HG03432 (cell line): ENCODE data around the gene RNF215.

ENCODE experiments used
- ATAC-seq: cut with Tn5 transposase; IDR thresholded peaks from one replicate; pipeline ENCODE4 v1.9.1; 2021; ENCODE audit warnings: mild to moderate bottlenecking, moderate library complexity; ENCODE audit not compliant: unreplicated experiment

Gene RNF215

DNA sequence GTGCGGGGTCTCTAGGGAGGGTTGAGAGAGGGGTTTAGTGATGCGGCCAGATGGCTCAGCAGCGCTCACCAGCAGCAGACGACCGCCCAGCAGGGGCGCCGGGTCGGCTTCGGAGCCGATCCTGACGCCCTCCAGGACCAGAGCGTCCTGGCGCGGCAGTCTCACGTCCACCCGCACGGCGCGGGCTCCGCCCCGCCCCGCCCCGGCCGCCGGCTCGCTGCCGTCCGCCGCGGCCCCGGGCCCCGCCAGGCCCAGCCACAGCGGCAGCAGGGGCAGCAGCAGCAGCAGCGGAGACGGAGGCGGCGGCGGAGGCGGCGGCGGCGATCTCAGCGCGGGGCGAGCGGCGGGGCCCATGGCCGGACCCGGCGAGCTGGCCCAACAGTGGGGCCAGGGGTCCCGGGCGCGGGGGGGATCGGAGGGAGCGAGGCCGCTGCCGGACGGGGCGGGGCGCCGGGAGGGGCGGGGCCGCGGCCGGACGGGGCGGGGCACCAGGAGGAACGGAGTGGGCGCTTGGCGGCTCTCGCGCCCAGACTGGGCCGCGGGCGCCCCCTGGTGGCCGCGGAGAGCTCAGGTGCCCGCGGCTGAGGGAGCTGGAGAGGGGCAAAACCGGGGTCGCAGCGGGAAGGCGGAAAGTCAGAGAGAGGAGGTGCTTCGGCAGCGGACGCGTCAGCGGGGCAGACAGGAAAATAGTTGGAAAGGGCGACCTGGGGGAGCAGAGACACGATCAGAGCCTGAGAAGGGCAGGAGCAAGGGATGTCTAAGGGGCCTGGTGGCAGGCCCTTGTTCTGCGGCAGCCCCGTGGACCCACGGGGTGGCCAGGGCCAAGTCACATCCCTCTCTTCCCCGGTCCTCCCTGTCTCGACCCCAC, at the start of gene RNF215:
Gene RNF215, minus strand, starts transcription at position 452 of the 868 bp plus-strand sequence. Its CDS starts 98 bp downstream, at position 354.
- ATAC-seq: peak; percentile 67

DNA sequence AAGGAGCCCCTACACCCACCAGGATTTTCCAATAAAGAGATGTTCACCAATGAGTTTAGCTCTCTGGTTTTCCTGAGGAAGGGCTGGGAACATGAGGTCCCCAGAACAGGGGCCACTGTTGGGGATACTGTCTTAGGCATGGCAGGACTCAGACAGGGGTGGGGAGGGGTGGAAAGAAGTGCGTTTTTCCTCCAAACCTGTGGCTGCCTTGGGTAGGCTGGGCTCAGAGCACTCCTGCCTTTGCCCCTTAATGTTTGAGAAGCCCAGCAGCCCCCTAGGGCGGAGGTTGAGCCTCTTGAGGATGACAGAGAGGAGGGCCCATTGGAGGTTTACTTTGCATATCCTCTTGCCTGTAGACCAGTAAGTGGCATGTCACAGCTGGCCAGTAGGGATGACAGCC, 49.0 kb upstream of the RNF215 start:
- ATAC-seq: no peak

DNA sequence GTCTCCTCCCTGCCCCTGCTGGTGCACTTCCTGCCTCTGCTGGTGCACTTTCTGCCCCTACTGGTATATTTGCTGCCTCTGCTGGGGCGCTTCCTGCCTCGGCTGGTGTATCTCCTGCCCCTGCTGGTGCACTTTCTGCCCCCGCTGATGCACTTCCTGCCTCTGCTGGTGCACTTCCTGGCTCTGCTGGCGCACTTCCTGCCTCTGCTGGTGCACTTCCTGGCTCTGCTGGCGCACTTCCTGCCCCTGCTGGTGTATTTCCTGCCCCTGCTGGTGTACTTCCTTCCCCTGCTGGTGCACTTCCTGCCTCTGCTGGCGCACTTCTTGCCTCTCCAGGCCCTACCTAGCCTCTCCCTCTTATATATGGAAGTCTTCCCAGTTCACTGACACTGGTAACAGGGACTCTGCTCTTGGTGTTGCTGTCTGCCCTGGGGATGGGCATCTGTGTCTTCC, 48.5 kb upstream of the RNF215 start:
- ATAC-seq: no peak

DNA sequence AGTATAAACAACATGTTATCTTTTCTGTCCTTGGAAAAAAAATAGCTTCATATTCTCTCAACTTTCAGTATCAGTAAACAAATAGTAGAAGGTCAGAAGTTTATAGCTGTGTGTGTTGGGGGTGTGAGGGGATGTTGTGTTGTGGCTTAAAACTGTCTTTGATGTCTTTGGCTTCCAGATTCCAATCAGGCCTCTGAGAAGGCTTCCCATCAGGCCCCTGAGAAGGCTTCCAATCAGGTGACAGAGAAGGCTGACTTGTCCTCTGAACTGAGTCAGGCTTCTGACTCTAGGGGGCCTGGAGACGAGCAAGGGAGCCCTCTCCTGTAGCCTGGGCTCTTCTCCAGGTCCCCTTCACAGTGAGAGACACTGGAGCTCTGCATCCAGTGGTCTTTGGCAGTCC, 47.6 kb upstream of the RNF215 start:
- ATAC-seq: no peak

- ATAC-seq: no peak
Measured at GRCh38 chr22:30433773-30434172, 46.6 kb upstream of the RNF215 start.

- no peak for ATAC-seq
Measured at GRCh38 chr22:30433227-30433626, 46.0 kb upstream of the RNF215 start.

DNA sequence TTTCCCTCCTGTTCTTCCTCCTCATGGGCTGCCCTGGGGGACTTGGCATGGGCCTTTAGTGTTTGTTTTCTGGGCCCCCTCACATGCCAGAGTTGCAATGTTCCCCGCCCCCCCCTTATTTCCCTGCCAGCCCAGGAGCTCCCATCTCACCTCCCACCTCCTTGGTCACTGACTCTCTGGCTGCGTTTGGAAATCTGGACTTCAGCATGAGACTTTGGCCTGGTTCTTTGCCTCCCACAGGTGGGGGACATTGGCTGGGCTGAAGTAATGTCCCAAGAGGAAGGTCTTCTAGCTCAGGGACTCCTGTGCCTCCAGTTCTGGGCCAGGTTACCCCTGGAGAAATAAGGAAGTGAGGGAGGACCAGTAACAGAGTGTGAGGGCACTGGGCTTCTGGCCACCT, 45.3 kb upstream of the RNF215 start:
- ATAC-seq: no peak

DNA sequence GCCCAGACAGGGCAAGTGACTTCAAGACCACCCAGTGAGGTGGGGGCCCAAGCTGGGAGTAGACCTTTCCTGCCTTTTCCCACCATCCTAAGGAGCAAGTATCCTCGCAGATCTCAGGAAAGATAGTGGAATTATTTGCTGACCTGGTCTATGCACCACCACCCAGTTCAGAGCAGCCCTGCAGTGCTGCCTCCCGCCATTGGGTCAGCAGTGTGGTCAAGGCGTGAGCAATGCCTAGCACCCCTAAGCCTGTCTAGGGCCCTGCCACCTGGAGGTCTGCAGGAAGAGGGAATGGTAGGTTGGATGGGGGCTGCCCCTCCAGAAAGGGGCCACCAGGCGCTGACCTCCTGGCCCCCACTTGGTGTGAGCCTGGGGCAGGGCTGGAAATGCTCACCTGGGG, 44.9 kb upstream of the RNF215 start:
- no peak for ATAC-seq

GRCh38 chr22:30430933-30431332, 43.7 kb upstream of the RNF215 start:
- ATAC-seq: no peak

- ATAC-seq: no peak
Measured at GRCh38 chr22:30429887-30430286, 42.7 kb upstream of the RNF215 start.

DNA sequence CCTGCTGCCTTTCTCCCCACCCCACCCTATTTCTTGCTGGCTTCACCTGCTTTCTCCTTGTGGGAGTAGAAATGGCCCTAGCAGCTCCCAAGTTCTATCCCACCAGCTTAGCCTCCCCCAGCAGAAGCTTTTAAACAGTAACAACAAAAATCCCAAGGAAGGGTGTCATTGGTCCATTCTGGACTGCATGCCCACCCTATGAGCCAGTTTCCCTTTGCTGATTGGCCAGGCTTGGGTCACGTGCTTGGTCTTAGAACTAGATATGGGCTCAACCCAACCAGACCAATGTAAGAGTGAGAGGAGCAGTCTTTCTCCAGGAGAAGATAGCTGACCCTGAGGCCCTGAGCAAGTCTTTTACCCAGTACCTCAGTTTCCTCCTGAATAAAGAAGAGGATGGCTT, 40.7 kb upstream of the RNF215 start:
- ATAC-seq: no peak

- ATAC-seq: no peak
Measured at GRCh38 chr22:30426388-30427353, 39.5 kb upstream of the RNF215 start.

GRCh38 chr22:30425616-30426387, 38.6 kb upstream of the RNF215 start, which contains the start of gene MTFP1:
Gene MTFP1, plus strand, starts transcription at chr22:30425768. Its CDS starts 112 bp downstream, at chr22:30425880.
- no peak for ATAC-seq

DNA sequence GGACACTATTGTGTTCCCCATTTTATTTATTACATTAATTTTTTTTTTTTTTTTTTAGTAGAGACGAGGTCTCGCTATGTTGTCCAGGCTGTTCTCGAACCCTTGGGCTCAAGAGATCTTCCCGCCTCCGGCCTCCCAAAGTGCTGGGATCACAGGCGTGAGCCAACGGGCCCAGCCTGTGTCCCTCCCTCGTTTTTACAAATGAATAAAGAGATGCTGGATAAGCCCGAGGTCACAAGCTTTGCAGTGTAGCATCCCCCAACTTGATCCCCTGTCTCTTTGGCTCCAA, 38.1 kb upstream of the RNF215 start:
- ATAC-seq: no peak

DNA sequence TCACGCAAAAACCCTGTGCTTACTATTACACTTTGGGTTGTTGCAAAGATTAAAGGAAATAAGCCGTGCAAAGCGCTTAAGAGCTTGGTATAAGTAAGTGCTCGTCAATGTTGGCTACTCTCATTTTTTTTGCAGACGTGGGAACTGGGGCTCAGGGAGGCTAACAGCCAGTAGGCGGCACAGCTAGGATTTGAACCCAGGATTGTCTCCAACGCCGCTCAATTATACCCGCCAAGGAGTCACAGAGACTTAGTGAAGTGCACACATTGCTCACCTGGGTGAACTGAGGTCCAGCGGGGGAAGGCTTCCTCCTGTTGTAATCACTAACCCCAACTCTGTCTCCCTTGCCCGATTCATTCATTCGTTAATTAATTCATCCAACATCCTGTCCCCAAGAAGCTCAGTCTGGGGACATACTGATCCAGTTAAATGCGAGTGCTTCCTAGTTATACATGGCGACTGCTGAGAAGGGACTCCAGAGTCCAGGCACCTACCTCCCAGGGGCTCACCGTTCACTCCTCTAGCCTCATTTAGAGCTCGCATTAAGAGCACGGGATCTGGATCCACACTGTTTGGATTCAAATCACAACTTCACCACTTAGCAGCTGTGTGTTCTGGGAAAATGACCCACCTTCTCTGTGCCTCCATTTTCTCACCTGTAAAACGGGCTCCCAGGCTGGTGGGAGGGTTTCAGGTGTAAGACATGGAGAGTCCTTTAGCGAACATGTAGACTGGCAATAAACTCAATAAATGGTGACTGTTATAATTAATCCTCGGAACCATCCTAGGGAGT, 37.5 kb upstream of the RNF215 start:
- ATAC-seq: no peak

- ATAC-seq: peak; percentile 85
Measured at GRCh38 chr22:30423959-30424533, 36.8 kb upstream of the RNF215 start.

DNA sequence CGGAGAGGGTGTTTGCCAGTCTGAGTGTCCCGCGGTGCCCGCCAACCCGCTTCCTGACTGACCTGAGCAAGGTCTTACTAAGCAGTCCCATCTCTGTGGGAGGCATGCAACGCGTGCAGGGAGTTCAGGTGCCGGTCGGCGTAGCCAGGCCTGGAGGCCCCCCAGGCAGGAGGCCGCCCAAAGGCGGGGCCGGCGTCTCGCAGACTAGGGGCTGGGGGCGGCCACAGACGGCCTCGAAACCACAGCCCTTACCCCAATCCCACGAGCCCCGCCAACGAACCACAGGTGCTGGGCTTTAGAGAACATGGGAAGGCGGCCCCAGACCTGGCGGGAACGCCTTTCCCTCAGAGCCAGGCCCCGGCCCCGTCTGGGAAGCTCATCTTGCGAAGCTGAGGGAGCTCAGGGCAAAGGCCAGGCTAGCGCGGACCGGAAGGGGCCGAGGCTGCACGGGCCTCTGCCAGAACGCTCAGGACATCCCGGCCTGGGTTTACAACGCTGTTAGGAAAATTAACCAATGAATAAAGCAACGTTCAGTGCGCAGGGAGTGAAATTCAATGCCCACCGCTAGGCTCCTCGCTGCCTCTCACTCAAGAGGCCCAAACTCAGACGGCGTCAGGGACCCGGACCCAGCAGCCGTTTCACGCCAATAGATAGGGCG, 36.2 kb upstream of the RNF215 start:
- peak; percentile 35 for ATAC-seq

DNA sequence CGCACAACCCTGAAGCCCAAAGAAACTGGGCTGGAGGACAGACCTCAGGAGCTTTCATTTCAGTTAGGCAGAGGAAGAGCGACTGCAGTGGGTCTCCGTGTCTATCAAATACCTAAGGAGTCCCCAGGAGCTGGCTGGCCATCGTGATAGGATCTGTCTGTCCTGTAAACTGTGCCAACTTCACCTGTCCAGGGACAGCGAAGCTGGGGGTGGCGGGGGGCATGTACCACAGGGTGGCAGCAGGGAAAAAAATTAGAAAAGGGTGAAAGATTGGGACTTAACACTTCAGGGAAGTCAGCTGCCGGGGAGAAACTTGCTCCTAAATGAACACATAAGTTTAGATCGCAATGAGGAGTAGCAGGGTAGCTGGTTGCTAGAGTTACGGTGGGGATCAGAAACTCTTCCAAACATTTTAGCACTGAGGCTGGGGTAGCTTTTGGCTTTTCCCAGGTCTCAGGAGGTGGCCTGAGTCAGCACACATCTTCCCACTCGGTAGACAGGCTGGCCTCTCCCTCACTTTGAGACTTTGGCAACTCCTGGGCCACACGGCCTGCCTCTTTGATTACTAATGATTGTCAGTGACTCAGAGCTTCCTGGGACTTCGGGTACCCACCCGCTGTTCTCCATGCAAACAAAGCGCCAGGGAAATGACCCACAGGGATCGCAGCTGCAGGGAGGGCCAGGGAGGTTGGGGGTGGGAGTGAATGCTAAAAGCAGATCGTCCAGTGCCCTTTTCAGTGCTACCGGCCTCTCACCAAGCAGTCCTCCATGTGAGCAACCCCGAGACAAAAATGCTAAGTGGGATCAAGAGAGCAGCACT, 35.5 kb upstream of the RNF215 start:
- no peak for ATAC-seq
